ENCODE data around the gene MINDY4. TPM values are rescaled to one million over a fixed set of nuclear protein-coding genes. Genes with fewer than 3 reads are reported as not detected.

Gene MINDY4
- total RNA-seq, 1 donor from 2014 or later: 13.8 TPM

GRCh38 chr7:30731581-30731980 lies 39.6 kb upstream of the MINDY4 start:
- intact Hi-C loops (cut with DNase I): no loop called here
- ATAC-seq: no peak
- no peak overlapping the region for H3K4me3 ChIP-seq
- H3K4me1 ChIP-seq: no peaks in the 10 kb centered on the region
- no peaks in the 10 kb centered on the region for H3K9me3 ChIP-seq
- H3K27me3 ChIP-seq (ENCODE audit: low read depth): no peaks in the 10 kb centered on the region
- no peak for DNase-seq
- no peaks in the 10 kb centered on the region for H3K36me3 ChIP-seq
- H3K27ac ChIP-seq: no peak overlapping the region
- no peak for TF ChIP-seq CTCF (IDR thresholded peaks at IDR 0.05)

GRCh38 chr7:30732606-30733005 lies 38.6 kb upstream of the MINDY4 start:
- intact Hi-C loops (cut with DNase I): no loop called here
- no peaks in the 10 kb centered on the region for H3K27me3 ChIP-seq (ENCODE audit: low read depth)
- H3K4me3 ChIP-seq: no peak overlapping the region
- no peak for TF ChIP-seq CTCF (IDR thresholded peaks at IDR 0.05)
- no peaks in the 10 kb centered on the region for H3K4me1 ChIP-seq
- ATAC-seq: no peak
- H3K36me3 ChIP-seq: no peaks in the 10 kb centered on the region
- no peaks in the 10 kb centered on the region for H3K9me3 ChIP-seq
- H3K27ac ChIP-seq: no peak overlapping the region
- no peak for DNase-seq

- intact Hi-C loops (cut with DNase I): no loop called here
- H3K27ac ChIP-seq: no peak overlapping the region
- H3K4me1 ChIP-seq: no peaks in the 10 kb centered on the region
- no peak for ATAC-seq
- H3K9me3 ChIP-seq: no peaks in the 10 kb centered on the region
- DNase-seq: no peak
- H3K27me3 ChIP-seq (ENCODE audit: low read depth): no peaks in the 10 kb centered on the region
- no peaks in the 10 kb centered on the region for H3K36me3 ChIP-seq
- H3K4me3 ChIP-seq: no peak overlapping the region
- TF ChIP-seq CTCF (IDR thresholded peaks at IDR 0.05): no peak
Observed at GRCh38 chr7:30733216-30733615, 38.0 kb upstream of the MINDY4 start.

GRCh38 chr7:30733691-30734090 lies 37.5 kb upstream of the MINDY4 start:
- no peaks in the 10 kb centered on the region for H3K36me3 ChIP-seq
- no peaks in the 10 kb centered on the region for H3K9me3 ChIP-seq
- H3K4me3 ChIP-seq: no peak overlapping the region
- no peaks in the 10 kb centered on the region for H3K4me1 ChIP-seq
- DNase-seq (no peak), ATAC-seq (no peak)
- H3K27ac ChIP-seq: no peak overlapping the region
- no peak for TF ChIP-seq CTCF (IDR thresholded peaks at IDR 0.05)
- H3K27me3 ChIP-seq (ENCODE audit: low read depth): no peaks in the 10 kb centered on the region
- intact Hi-C loops (cut with DNase I): no loop called here

GRCh38 chr7:30734497-30734896 lies 36.7 kb upstream of the MINDY4 start:
- Histone ChIP-seq H3K4me3 (no peak overlapping the region), H3K4me1 (no peaks in the 10 kb centered on the region), H3K36me3 (no peaks in the 10 kb centered on the region), H3K27ac (no peak overlapping the region), H3K27me3 (ENCODE audit: low read depth) (no peaks in the 10 kb centered on the region), H3K9me3 (no peaks in the 10 kb centered on the region)
- TF ChIP-seq CTCF (IDR thresholded peaks at IDR 0.05): no peak
- DNase-seq (no peak), ATAC-seq (no peak)
- intact Hi-C loops (cut with DNase I): no loop called here

GRCh38 chr7:30735631-30736030 lies 35.6 kb upstream of the MINDY4 start:
- Histone ChIP-seq H3K9me3 (no peaks in the 10 kb centered on the region), H3K27me3 (ENCODE audit: low read depth) (no peaks in the 10 kb centered on the region), H3K36me3 (no peaks in the 10 kb centered on the region), H3K4me3 (no peak overlapping the region), H3K4me1 (peaks cover 2% of the 10 kb centered on the region), H3K27ac (no peak overlapping the region)
- no peak for TF ChIP-seq CTCF (IDR thresholded peaks at IDR 0.05)
- DNase-seq (no peak), ATAC-seq (no peak)
- intact Hi-C loops (cut with DNase I): no loop called here
